ENCODE data around the gene SMCO2.

The SMCO2 gene

GRCh38 chr12:27524494-27524835, 77.9 kb downstream of the SMCO2 start:
- no peak for TF ChIP-seq TEAD4 (IDR thresholded peaks at IDR 0.05)
- TF ChIP-seq ZBTB7A (IDR thresholded peaks at IDR 0.05; ENCODE audit: low read depth) = peak; percentile 55; the same call in 1 of the 2 replicates

GRCh38 chr12:27524839-27525753, 78.6 kb downstream of the SMCO2 start:
- TF ChIP-seq, protein P1, sequence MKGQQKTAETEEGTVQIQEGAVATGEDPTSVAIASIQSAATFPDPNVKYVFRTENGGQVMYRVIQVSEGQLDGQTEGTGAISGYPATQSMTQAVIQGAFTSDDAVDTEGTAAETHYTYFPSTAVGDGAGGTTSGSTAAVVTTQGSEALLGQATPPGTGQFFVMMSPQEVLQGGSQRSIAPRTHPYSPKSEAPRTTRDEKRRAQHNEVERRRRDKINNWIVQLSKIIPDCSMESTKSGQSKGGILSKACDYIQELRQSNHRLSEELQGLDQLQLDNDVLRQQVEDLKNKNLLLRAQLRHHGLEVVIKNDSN (IDR thresholded peaks at IDR 0.05) = no peak
- no peak for TF ChIP-seq RAD21 (IDR thresholded peaks at IDR 0.05; ENCODE audit: low read depth)
- TF ChIP-seq YY1 (IDR thresholded peaks at IDR 0.05; ENCODE audit: low read depth) = no peak
- no peak for TF ChIP-seq FOXM1 (IDR thresholded peaks at IDR 0.05; ENCODE audit: borderline replicate concordance, low read depth)
- TF ChIP-seq NFIC (IDR thresholded peaks at IDR 0.05) = no peak
- no peak for TF ChIP-seq MAX (IDR thresholded peaks at IDR 0.05)
- TF ChIP-seq REST (IDR thresholded peaks at IDR 0.05; ENCODE audit: low read depth) = no peak
- TF ChIP-seq CEBPB (IDR thresholded peaks at IDR 0.05) = no peak
- TF ChIP-seq CREB1 (IDR thresholded peaks at IDR 0.05; ENCODE audit: low read depth) = no peak
- no peak for TF ChIP-seq TCF12 (IDR thresholded peaks at IDR 0.05; ENCODE audit: low read depth)
- no peak for TF ChIP-seq TAF1 (IDR thresholded peaks at IDR 0.05; ENCODE audit: low read depth)
- TF ChIP-seq EGR1 (IDR thresholded peaks at IDR 0.05) = no peak
- TF ChIP-seq ZBTB7A (IDR thresholded peaks at IDR 0.05; ENCODE audit: low read depth) = no peak
- no peak for TF ChIP-seq EP300 (IDR thresholded peaks at IDR 0.05; ENCODE audit: borderline replicate concordance)
- no peak for TF ChIP-seq TEAD4 (IDR thresholded peaks at IDR 0.05)

DNA sequence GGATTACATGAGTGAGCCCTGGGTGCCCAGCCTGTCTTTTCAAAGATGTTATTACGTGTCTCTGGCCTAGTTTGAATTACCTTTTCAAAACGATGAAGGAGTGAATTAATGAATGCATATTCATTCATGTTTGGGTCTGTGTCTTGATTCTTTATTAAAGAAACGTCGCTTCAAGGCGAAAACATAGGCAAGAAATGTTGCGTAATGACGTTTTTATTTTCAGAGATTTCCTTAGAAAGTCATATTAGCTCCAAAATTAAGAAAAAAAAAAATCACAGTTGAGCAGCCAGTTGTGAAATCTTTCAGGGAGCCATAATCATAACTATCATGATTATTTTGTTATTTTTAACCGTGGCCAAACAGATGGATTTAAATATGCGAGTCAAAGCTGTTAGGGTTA, 81.0 kb downstream of the SMCO2 start:
- no peak for TF ChIP-seq TEAD4 (IDR thresholded peaks at IDR 0.05)
- TF ChIP-seq CEBPB (IDR thresholded peaks at IDR 0.05) = peak; percentile 84

DNA sequence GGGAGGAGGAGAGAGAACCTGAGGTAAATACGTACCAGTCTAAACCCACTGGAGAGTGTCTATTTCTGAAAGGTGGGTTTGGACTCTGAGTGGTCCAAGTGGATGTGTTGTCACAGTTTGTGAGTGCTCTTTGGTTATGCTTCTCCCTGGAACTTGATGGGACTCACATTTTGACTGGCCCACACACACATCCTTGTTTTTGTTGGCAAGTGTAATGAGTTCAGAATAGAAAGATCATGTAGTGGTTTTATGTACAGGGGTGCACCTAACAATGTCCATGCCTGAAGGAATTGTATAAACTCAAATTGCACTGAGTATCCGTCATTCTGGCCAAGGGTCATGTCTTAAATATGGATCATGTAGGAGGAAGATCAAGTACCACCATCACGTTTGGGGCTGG, 82.3 kb downstream of the SMCO2 start:
- TF ChIP-seq, protein P1 (IDR thresholded peaks at IDR 0.05) = no peak
- TF ChIP-seq FOXM1 (IDR thresholded peaks at IDR 0.05; ENCODE audit: borderline replicate concordance, low read depth) (no peak), CREB1 (IDR thresholded peaks at IDR 0.05; ENCODE audit: low read depth) (no peak)

GRCh38 chr12:27530157-27530922, 83.8 kb downstream of the SMCO2 start:
- TF ChIP-seq RAD21 (IDR thresholded peaks at IDR 0.05; ENCODE audit: low read depth) (no peak), MAX (IDR thresholded peaks at IDR 0.05) (0 out of 2 replicates have a peak, but pooled peaks have one; percentile 8), EP300 (IDR thresholded peaks at IDR 0.05; ENCODE audit: borderline replicate concordance) (peak; percentile 48; the same call in 1 of the 2 replicates), CREB1 (IDR thresholded peaks at IDR 0.05; ENCODE audit: low read depth) (no peak), NFIC (IDR thresholded peaks at IDR 0.05) (0 out of 2 replicates have a peak, but pooled peaks have one; percentile 24), FOXM1 (IDR thresholded peaks at IDR 0.05; ENCODE audit: borderline replicate concordance, low read depth) (0 out of 2 replicates have a peak, but pooled peaks have one; percentile 26)
- TF ChIP-seq, protein P1 (IDR thresholded peaks at IDR 0.05) = no peak

GRCh38 chr12:27531896-27532295, 85.4 kb downstream of the SMCO2 start:
- TF ChIP-seq NFIC (IDR thresholded peaks at IDR 0.05) = 0 out of 2 replicates have a peak, but pooled peaks have one; percentile 10
- TF ChIP-seq, protein P1 (IDR thresholded peaks at IDR 0.05) = no peak
